NT2/D1 (cell line): ENCODE measurements around the gene TRPM5.

Experiments used
- DNase-seq: peaks from one replicate; pipeline ENCODE4 v3.0.0-alpha.2; 2011; ENCODE audit warnings: low read depth, low spot score
- H3K27me3 ChIP-seq: 2 replicates; pipeline ENCODE4 v1.6.0; 2011; ENCODE audit warnings: mild to moderate bottlenecking; ENCODE audit not compliant: insufficient read length, insufficient read depth
- H3K36me3 ChIP-seq: 2 replicates; pipeline ENCODE4 v1.6.1; 2011; ENCODE audit warnings: mild to moderate bottlenecking, low read length, mixed read lengths; ENCODE audit not compliant: insufficient read depth, insufficient read length
- H3K4me1 ChIP-seq: 2 replicates; pipeline ENCODE4 v1.5.1; 2011; ENCODE audit not compliant: insufficient read depth, insufficient read length
- H3K4me3 ChIP-seq: 2 replicates; pipeline ENCODE4 v1.5.1; 2011; ENCODE audit warnings: low read depth; ENCODE audit not compliant: insufficient read length
- H3K9ac ChIP-seq: 2 replicates; pipeline ENCODE4 v1.6.0; 2011; ENCODE audit warnings: low read depth; ENCODE audit not compliant: insufficient read length
- H3K9me3 ChIP-seq: 2 replicates; pipeline ENCODE4 v1.5.1; 2011; ENCODE audit warnings: mild to moderate bottlenecking, low read length; ENCODE audit not compliant: insufficient read depth
- SUZ12 ChIP-seq: IDR thresholded peaks from 2 replicates; pipeline ENCODE4 v1.6.1; 2011; ENCODE audit not compliant: insufficient read length, insufficient read depth; ENCODE audit errors: extremely low read depth
- YY1 ChIP-seq: IDR thresholded peaks from 2 replicates; pipeline ENCODE4 v1.6.1; 2011; ENCODE audit not compliant: insufficient read length, insufficient read depth
- ZNF274 ChIP-seq: IDR thresholded peaks from 2 replicates; pipeline ENCODE4 v1.6.1; 2011; ENCODE audit warnings: mild to moderate bottlenecking, low read depth, low read length

Gene TRPM5

DNA sequence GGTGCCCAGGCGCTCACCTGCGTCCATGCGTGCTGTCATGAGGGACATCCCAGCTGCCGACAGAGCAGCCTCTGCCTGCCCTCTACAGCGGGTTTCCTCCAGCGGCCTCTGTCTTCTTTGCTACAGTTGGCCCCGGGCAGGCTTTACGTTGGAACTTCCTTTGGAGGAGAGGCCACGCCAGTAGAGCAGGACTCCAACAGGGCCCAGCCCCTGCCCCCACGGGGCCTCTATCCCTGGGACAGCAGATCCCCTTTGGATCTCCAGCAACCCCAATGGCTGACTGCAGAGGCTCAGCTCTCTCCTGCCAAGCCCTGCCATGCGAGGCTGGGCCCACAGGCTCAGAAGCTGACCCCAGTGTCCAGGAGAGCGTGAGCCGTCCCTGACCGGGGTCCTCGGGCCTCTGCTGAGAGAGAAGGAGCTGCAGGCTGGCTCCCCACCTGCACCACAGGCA is 12.1 kb downstream of the TRPM5 start:
- Histone ChIP-seq H3K27me3 (peaks cover 27% of the 10 kb centered on the region), H3K36me3 (no peaks in the 10 kb centered on the region)

DNA sequence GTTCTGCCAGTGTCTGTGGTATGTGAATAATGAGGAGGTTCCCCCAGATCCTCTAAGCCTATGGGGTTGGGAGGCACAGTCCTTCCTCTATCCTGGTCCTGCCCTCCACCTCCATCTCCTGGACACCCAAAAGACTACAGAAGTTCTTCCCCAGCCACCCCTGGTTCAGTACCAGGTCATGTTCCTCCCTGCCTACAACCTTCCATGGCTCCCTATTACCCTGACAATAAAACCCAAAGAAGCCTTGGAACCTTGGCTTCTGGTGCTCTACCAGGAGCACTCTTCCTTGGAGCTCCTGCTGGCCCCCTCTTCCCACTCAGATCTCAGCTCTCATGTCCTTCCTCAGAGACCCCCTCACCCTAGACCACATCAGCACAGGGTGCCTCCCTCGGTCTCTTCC is 12.9 kb downstream of the TRPM5 start:
- DNase-seq = no peak
- Histone ChIP-seq H3K9me3 (no peaks in the 10 kb centered on the region), H3K4me3 (no peak overlapping the region), H3K4me1 (no peaks in the 10 kb centered on the region), H3K9ac (no peak overlapping the region), H3K27me3 (peaks cover 27% of the 10 kb centered on the region), H3K36me3 (no peaks in the 10 kb centered on the region)
- TF ChIP-seq SUZ12 = no peak

More for the DNA sequence above, 12.1 kb downstream of the TRPM5 start:
- Histone ChIP-seq H3K9me3 (no peaks in the 10 kb centered on the region), H3K4me3 (no peak overlapping the region), H3K4me1 (no peaks in the 10 kb centered on the region), H3K9ac (no peak overlapping the region)
- no peak for TF ChIP-seq ZNF274
- TF ChIP-seq SUZ12 = no peak
- no peak for TF ChIP-seq YY1
- no peak for DNase-seq

DNA sequence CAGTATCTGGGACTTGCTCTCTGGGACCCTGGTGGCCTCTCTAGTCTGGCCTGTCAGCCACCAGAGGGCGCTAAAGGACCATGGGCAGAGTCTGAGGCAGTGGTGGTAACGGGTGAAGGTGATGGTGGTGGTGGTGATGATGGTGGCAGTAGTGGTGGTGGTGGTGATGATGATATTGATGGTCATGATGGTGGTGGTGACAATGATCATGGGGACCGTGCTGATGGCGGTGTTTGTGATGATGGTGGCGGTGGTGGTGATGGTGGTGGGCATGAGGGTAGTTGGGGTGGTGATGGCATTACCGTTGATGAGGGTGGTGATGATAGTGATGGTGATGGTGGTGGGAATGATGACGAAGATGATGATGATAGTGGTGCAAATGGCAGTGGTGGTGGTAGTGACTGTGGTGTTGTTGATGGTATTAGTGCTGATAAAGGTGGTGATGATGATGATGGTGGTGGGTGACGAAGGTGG is 16.0 kb downstream of the TRPM5 start:
- Histone ChIP-seq H3K27me3 (peaks cover 4% of the 10 kb centered on the region), H3K4me1 (no peaks in the 10 kb centered on the region), H3K9ac (no peak overlapping the region), H3K36me3 (no peaks in the 10 kb centered on the region), H3K9me3 (no peaks in the 10 kb centered on the region), H3K4me3 (no peak overlapping the region)
- DNase-seq = peak; percentile 60
- TF ChIP-seq SUZ12 (no peak), YY1 (no peak), ZNF274 (no peak)

DNA sequence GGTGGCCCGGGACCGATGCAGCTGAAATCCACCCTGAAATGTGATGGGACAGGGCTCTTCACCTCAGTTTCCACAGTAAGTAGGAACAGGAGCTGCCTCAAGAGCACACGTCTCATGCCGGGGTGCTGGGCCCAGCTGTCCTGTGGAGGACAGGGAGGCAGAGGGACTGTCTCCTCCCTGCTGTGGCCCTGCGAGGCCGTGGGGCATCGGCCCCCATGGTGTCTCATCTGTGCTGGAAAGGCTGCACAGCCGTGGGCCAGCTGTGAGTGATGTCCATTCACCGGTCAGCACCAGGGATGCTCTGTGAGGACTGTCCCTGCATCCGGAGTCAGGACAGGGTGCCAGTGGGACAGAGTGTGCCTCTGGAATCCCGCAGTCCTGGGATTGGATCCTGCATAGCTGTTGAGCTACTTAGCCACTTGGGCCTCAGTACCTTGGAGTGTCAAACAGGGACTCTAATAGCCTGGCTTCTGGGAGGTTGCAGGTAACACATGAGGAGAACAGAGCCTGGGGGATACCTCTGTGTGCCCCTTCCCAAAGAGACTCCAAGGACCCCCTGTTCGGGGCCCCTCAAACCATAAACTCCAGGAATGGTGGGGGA is 16.5 kb downstream of the TRPM5 start:
- no peak overlapping the region for H3K9ac ChIP-seq
- H3K9me3 ChIP-seq = no peaks in the 10 kb centered on the region
- no peaks in the 10 kb centered on the region for H3K27me3 ChIP-seq
- H3K4me1 ChIP-seq = no peaks in the 10 kb centered on the region
- no peak for DNase-seq
- H3K4me3 ChIP-seq = no peak overlapping the region
- no peak for TF ChIP-seq YY1
- H3K36me3 ChIP-seq = no peaks in the 10 kb centered on the region

DNA sequence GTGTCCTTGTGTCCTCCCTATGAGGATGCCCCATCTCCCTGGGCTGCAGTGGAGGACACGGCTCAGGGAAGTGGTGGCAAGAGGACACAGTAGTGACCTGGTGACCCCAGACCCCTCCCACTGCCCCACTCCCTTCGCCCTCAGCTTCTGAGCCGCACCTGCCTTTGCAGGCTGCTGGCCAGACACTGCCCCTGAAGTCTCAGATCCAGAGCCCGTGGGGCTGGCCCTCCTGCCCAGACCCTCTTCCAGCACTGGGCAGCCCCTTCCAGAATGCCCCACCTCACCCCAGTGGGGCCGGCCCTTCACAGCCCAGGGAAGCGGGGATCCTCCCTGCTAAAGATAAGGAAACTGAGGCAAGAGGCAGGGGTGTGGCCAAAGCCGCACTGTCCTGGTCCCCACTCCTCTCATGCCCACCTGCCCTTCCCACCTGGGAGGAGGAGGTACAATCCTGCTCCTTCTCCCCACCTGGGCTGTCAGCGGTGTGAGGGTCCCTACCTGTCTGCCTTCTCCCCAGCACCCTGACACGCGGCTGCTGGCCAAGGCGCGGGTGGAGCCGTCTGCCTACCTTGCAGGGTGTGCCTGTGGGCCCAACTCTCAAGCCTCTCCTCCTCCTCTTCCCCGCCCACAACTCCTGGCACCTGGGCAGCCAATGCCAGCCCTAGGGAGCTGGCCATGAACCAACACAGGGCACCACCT is 17.3 kb downstream of the TRPM5 start:
- no peak overlapping the region for H3K4me3 ChIP-seq
- H3K9me3 ChIP-seq = no peaks in the 10 kb centered on the region
- H3K27me3 ChIP-seq = no peaks in the 10 kb centered on the region
- H3K4me1 ChIP-seq = no peaks in the 10 kb centered on the region
- TF ChIP-seq ZNF274 (no peak), SUZ12 (no peak), YY1 (no peak)
- DNase-seq = no peak
- H3K9ac ChIP-seq = peak overlapping the region; percentile 17
- H3K36me3 ChIP-seq = no peaks in the 10 kb centered on the region

DNA sequence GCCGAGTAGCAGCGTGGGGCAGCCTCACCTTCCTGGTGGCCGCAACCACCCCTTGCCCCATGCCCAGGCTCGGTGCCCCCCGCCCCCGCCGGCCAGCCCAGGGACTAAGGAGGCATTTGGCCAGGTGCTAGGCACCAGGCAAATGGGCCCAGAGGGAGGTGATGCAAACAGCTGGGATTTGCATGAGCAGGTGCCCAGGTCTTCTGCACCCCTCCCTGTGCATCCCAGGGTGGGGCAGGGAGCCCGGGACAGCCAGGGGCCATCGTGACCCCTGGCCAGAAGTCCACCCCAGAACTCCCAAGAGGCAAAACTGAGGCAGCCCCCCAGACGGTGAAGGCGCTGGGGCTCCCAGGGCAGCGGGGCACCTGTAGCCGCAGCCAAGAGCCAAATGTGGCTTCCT is 18.1 kb downstream of the TRPM5 start:
- Histone ChIP-seq H3K9ac (no peak overlapping the region), H3K36me3 (no peaks in the 10 kb centered on the region), H3K4me1 (no peaks in the 10 kb centered on the region), H3K9me3 (no peaks in the 10 kb centered on the region), H3K4me3 (no peak overlapping the region), H3K27me3 (no peaks in the 10 kb centered on the region)
- no peak for TF ChIP-seq SUZ12
- no peak for DNase-seq

DNA sequence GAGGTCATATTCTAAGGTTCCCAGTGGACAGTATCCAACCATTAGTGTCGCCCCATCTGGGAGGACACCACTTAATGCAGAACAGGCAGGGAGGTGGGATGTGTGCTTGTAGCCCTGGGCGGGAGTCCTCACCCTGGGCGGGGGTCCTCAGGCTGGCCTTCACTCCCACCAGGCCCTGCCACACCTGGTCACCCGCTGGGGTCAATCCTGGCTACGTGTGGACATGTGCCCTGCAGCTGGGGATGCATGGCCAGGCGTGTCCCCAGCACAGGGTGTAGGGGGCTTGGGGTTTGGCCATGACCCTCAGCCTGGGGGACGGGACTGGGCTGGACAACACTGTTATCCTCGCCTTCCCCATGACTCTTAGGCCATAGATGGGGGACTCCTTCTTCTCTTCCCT is 18.8 kb downstream of the TRPM5 start:
- Histone ChIP-seq H3K4me3 (no peak overlapping the region), H3K4me1 (peaks cover 5% of the 10 kb centered on the region), H3K9ac (no peak overlapping the region), H3K9me3 (no peaks in the 10 kb centered on the region), H3K36me3 (no peaks in the 10 kb centered on the region), H3K27me3 (no peaks in the 10 kb centered on the region)
- TF ChIP-seq ZNF274 = no peak
- TF ChIP-seq SUZ12 = no peak
- no peak for TF ChIP-seq YY1
- no peak for DNase-seq
